Hematopoietic multipotent progenitor cell (in vitro differentiated cells): Measurements from ENCODE around the gene CNGA3. TPM values are rescaled to one million over a fixed set of nuclear protein-coding genes. Genes with fewer than 3 reads are reported as not detected.
A peak's percentile ranks its signal among the peaks of the same experiment; 100 is the strongest.
"Not testable (repeated sequence)": the region's sequence is repeated elsewhere in the genome, so short reads cannot be mapped to it uniquely, and the experiment has no call there.

Source experiments
- DNase-seq, 3 donors: peaks; one replicate each; pipeline ENCODE4 v3.0.0-alpha.2; 2011 to 2015; ENCODE audit warnings: low read depth in 2 of 3, low spot score in 2 of 3
- total RNA-seq: library from RNA; depleted of rRNA; stranded (reverse); fragments of >200 nt; gene quantifications from one replicate; pipeline ENCODE4 v1.2.3, GENCODE V29; 2012

CNGA3 gene
- total RNA-seq, 1 donor: not detected

DNA sequence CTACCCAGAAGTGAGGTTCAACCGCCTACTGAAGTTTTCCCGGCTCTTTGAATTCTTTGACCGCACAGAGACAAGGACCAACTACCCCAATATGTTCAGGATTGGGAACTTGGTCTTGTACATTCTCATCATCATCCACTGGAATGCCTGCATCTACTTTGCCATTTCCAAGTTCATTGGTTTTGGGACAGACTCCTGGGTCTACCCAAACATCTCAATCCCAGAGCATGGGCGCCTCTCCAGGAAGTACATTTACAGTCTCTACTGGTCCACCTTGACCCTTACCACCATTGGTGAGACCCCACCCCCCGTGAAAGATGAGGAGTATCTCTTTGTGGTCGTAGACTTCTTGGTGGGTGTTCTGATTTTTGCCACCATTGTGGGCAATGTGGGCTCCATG lies 49.7 kb downstream of the CNGA3 start:
- no peak for DNase-seq

- DNase-seq: no peak
These were observed 50.6 kb downstream of the CNGA3 start for GRCh38 chr2:98396745-98397355.

DNA sequence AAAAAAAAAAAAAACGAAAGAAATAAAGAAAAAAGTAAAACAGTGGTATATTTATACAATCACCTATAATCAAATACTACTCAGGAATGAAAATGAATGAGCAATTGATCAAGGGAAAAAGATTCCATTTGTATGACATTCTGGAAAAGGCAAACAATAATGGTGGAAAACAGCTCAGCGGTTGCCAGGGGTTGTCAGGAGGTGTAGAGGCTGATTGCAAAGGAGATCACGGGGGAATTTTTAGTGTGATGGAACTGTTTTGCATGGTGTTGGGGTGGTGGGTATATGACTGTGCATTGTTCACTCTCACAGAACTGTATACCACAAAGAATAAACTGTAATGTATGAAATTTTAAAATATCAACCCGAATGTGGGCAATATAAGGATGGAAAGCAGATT lies 52.9 kb downstream of the CNGA3 start:
- DNase-seq: no peak

- DNase-seq: no peak
These were observed 57.6 kb downstream of the CNGA3 start for GRCh38 chr2:98403878-98404277.

DNA sequence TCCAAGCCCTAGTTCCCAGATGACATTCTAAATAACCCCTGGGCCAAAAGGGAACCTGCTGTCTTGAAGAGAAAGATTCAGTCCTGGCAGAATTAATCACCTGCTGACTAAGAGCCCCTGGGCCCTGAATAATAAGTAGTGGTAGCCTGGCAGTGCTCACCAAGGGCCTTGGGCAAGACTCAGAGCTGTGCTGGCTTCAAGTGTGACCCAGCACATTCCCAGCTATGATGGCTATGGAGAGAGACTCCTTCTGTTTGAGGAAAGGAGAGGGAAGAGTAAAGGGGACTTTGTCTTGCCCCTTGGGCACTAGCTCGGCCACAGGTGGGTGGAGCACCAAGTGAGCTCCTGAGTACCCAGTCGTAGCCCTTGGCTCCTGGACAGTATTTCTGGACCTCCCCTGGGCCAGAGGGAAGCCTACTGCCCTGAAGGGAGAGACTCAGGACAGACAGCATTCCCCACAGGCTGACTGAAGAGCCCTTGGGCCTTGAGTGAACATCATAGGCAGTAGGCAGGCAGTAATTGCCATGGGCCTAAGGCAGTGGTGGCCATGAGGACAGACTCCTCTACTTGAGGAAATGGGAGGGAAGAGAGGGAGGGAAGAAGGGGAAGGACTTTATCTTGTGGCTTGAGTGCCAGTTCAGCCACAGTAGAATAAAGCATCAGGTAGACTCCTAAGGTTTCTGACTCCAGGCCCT lies 58.4 kb downstream of the CNGA3 start:
- DNase-seq: no peak

DNA sequence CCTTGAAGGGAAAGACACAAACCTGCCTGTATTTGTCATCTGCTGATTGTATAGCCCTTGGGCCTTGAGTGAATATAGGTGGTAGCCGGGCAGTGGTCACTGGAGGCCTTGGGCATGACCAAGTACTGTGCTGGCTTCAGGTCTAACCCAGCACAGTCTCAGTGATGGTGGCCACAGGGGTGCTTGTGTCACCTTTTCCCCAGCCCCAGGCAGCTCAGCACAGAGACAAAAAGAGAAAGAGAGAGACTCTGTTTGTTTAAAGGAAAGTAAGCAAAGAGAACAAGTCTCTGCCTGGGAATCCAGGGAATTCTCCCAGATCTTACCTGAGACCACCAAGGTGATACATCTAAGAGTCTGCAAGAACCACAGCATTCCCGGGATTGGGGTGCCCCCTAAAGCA lies 59.0 kb downstream of the CNGA3 start:
- DNase-seq: no peak

DNA sequence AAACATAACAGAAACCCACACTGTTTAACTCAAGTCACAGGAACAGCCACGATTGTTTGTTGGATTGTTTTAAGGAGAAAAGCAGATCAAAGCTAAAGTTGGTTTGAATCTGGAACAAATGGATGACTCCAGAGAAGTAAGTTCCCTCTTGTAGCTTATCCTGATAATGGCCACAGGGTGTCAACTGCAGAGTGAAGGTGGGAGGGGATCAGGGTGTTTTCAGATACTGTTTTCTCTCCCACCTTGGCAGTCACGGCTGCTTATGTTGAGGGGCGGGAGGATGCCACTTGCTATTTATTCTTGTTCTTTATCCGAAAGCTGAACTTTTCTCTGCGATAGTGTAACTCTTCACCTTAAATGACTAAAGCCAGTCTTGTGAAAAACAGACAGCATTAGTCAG lies 61.9 kb downstream of the CNGA3 start:
- DNase-seq: no peak

GRCh38 chr2:98412751-98413458 lies 66.6 kb downstream of the CNGA3 start:
- peak; percentile 66 to 86 (median 72) for DNase-seq

GRCh38 chr2:98414246-98414645 lies 68.0 kb downstream of the CNGA3 start:
- not testable (repeated sequence) for DNase-seq

GRCh38 chr2:98415719-98416248 lies 69.5 kb downstream of the CNGA3 start:
- not testable (repeated sequence) for DNase-seq

DNA sequence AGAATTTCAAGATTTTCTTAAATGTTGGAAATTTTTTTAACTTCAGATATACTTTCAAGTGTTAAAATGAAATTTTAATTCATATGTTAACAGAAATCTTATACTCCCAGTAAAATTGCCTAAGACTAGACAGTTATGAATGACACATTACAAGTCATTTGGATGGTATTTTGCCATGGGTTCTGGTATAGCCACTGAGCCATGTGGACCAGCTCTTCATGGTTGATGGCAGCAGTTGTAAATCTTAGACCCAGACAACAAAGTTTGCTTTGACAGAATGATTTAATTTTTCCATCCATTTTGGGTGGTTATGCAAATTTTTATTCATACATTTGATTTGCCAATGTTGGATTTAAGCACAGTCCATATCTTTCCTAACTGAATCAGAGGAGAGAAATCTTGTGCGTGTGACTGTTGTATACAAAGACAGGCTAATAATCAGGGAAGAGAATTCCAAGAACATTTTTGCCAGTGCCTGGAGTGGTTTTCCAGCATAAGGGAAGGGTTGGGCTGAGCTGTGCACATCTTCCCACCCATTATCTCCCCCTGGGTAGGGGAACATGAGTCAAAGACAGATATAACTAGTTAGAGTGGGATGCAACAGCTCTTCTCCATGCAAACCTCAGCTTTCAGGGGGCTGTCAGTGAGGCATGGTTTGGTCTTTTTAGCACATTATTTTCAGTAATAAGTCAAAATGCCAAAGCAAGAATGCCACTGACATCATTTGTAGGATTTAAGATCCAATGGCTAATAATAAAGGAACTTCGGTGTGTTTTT lies 70.3 kb downstream of the CNGA3 start:
- no peak for DNase-seq

- DNase-seq: no peak
These were observed 73.3 kb downstream of the CNGA3 start for GRCh38 chr2:98419544-98419943.

GRCh38 chr2:98419977-98420725 lies 73.9 kb downstream of the CNGA3 start:
- no peak for DNase-seq

DNA sequence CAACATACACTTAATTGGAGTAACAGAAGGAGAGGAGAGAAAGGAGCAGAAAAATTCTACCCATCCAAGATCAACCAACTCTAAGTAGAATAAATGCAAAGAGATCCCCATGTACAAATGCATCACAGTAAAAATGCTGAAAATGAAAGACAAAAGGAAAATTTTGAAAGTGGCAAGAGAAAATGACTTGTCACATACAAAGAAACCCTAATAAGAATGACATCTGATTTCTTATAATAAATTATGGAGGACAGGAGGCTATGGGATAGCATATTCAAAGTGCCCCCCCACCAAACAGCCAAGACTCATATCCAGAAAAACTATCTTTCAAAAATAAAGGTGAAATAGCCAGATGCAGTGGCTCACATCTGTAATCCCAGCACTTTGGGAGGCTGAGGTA lies 76.2 kb downstream of the CNGA3 start:
- no peak for DNase-seq

DNA sequence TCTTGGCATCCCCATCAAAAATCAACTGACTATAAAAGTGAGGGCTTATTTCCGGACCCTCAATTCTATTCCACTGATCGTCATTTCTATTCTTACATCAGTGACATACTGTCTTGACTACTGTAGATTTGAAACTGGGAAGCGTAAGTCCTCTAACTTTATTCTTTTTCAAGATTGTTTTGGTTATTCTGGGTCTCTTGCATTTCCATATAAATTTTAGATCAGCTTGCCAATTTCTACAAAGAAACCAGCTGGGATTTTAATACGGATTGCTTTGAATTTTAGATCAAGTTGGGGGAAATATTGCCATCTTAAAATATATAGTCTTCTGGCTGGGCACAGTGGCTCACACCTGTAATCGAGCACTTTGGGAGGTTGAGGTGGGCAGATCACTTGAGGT lies 80.5 kb downstream of the CNGA3 start:
- DNase-seq: no peak

DNA sequence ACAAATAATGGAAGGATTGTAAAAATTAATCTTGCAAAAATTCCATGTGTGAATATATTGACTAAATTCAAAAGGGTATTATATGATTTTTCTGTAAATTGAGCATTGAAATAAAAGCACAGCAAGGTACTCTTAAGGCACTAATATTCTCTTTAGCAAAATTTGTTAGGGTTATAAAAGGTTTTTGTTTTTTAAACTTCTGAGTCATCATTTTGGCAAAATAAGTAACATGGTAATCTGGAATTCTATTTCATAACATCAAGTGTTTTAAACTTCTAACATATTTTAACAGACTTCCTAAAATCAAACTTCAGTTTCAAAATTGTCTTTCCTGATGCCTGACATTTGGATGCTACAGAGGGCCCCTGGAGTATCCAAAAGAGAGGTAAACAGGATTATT lies 85.9 kb downstream of the CNGA3 start:
- no peak for DNase-seq

DNA sequence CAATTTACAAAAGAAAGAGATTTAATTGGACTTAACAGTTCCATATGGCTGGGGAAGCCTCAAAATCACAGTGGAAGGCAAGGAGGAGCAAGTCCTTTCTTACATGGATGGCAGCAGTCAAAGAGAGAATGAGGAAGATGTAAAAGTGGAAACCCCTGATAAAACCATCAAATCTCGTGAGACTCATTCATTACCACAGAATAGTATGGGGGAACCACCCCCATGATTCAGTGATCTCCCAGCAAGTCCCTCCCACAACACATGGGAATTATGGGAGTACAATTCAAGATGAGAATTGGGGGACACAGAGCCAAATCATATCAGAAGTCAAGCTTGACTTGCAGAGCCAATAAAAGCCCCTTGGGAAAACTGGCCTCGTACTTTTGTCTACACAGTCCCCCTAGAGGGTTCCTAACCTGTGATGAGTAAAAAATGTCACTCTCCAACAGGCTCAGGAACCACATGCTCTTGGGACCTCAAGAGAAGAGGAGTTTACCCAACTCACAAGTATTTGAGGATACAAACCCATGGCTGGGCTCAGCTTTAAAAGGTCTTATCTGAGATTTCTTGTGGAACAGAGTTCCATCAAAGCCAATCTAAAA lies 87.2 kb downstream of the CNGA3 start:
- no peak for DNase-seq

- no peak for DNase-seq
These were observed 88.2 kb downstream of the CNGA3 start for GRCh38 chr2:98434492-98434891.

DNA sequence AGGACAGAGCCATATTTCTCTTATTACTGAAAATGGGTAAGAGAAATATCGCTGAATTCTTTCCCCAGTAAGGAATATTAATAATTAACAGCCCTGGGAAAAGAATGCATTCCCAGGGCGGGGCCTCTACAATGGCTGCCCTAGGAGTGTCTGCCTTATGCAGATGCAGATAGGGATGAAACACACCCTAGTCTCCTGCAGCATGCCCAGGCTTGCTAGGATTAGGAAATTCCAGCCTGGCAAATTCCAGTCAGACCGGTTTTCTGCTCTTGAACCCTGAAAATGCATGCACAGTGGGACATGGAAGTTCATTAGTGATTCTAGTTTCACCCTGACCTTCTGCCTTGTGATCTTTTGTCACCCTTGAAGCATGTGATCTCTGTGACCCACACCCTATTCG lies 89.4 kb downstream of the CNGA3 start:
- DNase-seq: not testable (repeated sequence)

DNA sequence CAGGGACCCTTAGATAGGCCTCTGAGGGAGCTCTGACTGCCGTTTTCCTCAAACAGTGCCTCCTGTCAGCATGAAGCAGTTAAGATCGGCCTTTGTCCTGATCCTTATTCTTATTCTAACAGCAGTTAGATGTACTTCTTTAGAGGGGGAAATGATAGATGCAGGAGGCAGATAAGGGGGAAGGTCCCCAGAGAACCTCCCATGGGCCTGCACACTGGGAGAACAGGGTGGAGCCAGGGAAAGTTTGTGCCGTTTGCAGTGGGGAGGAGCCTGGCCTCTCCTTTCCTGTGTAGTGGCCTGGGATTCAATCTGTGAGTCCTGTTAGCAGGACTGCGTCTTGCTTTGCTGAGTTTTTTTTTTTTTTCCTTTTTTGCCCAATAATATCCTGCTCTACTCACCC lies 90.5 kb downstream of the CNGA3 start:
- no peak for DNase-seq
